RWPE2 (cell line): ENCODE results near the gene DGKD.
A peak's percentile ranks its signal among the peaks of the same experiment; 100 is the strongest.

ENCODE experiments used
- ATAC-seq: fragments of 200-7000 bp; cut with Tn5 transposase; 3 replicates; pipeline ENCODE4 v1.9.1; 2021; ENCODE audit warnings: low read depth
- DNase-seq: peaks from one replicate; pipeline ENCODE4 v3.0.0-alpha.2; 2020; ENCODE audit warnings: low spot score
- H3K27ac ChIP-seq: fragments of 450-650 bp; 2 replicates; pipeline ENCODE4 v1.5.1; 2017; ENCODE audit warnings: mild to moderate bottlenecking; ENCODE audit not compliant: poor library complexity, severe bottlenecking
- H3K27me3 ChIP-seq: fragments of 250-450 bp; sonication (Bioruptor Pico); 2 replicates; pipeline ENCODE4 v1.5.1; 2021; ENCODE audit warnings: mild to moderate bottlenecking, moderate library complexity; ENCODE audit not compliant: insufficient read depth, poor library complexity, severe bottlenecking
- H3K36me3 ChIP-seq: fragments of 250-450 bp; sonication (Bioruptor Pico); 2 replicates; pipeline ENCODE4 v1.5.1; 2020; ENCODE audit warnings: low read depth, mild to moderate bottlenecking, moderate library complexity
- H3K4me1 ChIP-seq: fragments of 250-450 bp; sonication (Bioruptor Pico); 2 replicates; pipeline ENCODE4 v1.5.1; 2021; ENCODE audit warnings: mild to moderate bottlenecking, moderate library complexity; ENCODE audit not compliant: insufficient read depth, poor library complexity, severe bottlenecking
- H3K4me3 ChIP-seq: fragments of 250-450 bp; sonication (Bioruptor Pico); 2 replicates; pipeline ENCODE4 v1.5.1; 2021; ENCODE audit warnings: mild to moderate bottlenecking, moderate library complexity; ENCODE audit not compliant: severe bottlenecking
- H3K9me3 ChIP-seq: fragments of 250-450 bp; sonication (Bioruptor Pico); 2 replicates; pipeline ENCODE4 v1.5.1; 2021; ENCODE audit warnings: mild to moderate bottlenecking, moderate library complexity; ENCODE audit not compliant: severe bottlenecking
- CTCF ChIP-seq: fragments of 450-650 bp; IDR thresholded peaks from one replicate; pipeline ENCODE4 v1.5.1; 2017; ENCODE audit warnings: mild to moderate bottlenecking, moderate library complexity; ENCODE audit not compliant: poor library complexity, severe bottlenecking

The DGKD gene

GRCh38 chr2:233448575-233448974 is 94.3 kb downstream of the DGKD start:
- TF ChIP-seq CTCF, result no peak
- H3K9me3 ChIP-seq, result no peaks in the 10 kb centered on the region
- DNase-seq, result no peak
- peaks cover 64% of the 10 kb centered on the region for H3K36me3 ChIP-seq
- ATAC-seq, result no peak
- H3K27me3 ChIP-seq, result no peaks in the 10 kb centered on the region
- no peak overlapping the region for H3K27ac ChIP-seq
- no peaks in the 10 kb centered on the region for H3K4me1 ChIP-seq
- H3K4me3 ChIP-seq, result no peak overlapping the region

GRCh38 chr2:233449081-233449901 is 95.0 kb downstream of the DGKD start:
- Histone ChIP-seq H3K9me3 (no peaks in the 10 kb centered on the region), H3K27me3 (no peaks in the 10 kb centered on the region), H3K36me3 (peaks cover 66% of the 10 kb centered on the region), H3K4me3 (no peak overlapping the region), H3K4me1 (no peaks in the 10 kb centered on the region), H3K27ac (no peak overlapping the region)
- peak; percentile 77 for ATAC-seq
- TF ChIP-seq CTCF, result peak; percentile 78
- DNase-seq, result peak; percentile 69

GRCh38 chr2:233449921-233450863 is 95.9 kb downstream of the DGKD start:
- Histone ChIP-seq H3K9me3 (no peaks in the 10 kb centered on the region), H3K27ac (no peak overlapping the region), H3K4me3 (no peak overlapping the region), H3K27me3 (no peaks in the 10 kb centered on the region), H3K36me3 (peaks cover 68% of the 10 kb centered on the region), H3K4me1 (no peaks in the 10 kb centered on the region)
- DNase-seq (peak; percentile 41), ATAC-seq (no peak)
- no peak for TF ChIP-seq CTCF

GRCh38 chr2:233450864-233451575 is 96.7 kb downstream of the DGKD start:
- ATAC-seq (no peak), DNase-seq (peak; percentile 43)
- Histone ChIP-seq H3K36me3 (peaks cover 70% of the 10 kb centered on the region), H3K4me3 (no peak overlapping the region), H3K4me1 (no peaks in the 10 kb centered on the region), H3K27ac (no peak overlapping the region), H3K9me3 (no peaks in the 10 kb centered on the region), H3K27me3 (no peaks in the 10 kb centered on the region)
- no peak for TF ChIP-seq CTCF
